GM12865 (cell line): Measurements from ENCODE around the gene ACAN.
A peak's percentile ranks its signal among the peaks of the same experiment; 100 is the strongest.

Experiments used
- DNase-seq: peaks from one replicate; pipeline ENCODE4 v3.0.0; 2010; ENCODE audit warnings: low read depth
- H3K4me3 ChIP-seq: 2 replicates; pipeline ENCODE4 v1.5.1; 2011; ENCODE audit warnings: mild to moderate bottlenecking, low read depth, low read length, control low read depth
- CTCF ChIP-seq: IDR thresholded peaks from 2 replicates; pipeline ENCODE4 v1.5.1; 2011; ENCODE audit warnings: low read length, control low read depth, low read depth, inconsistent platforms; ENCODE audit not compliant: insufficient read depth; ENCODE audit errors: missing control alignments

Gene ACAN

GRCh38 chr15:88911766-88912118, 108.5 kb downstream of the ACAN start:
- TF ChIP-seq CTCF = no peak
- DNase-seq = no peak
- no peak overlapping the region for H3K4me3 ChIP-seq

GRCh38 chr15:88912500-88912921, 109.3 kb downstream of the ACAN start:
- no peak for DNase-seq
- H3K4me3 ChIP-seq = peak overlapping the region; percentile 51
- no peak for TF ChIP-seq CTCF

- no peak for TF ChIP-seq CTCF
- peak within 1 kb of the TSS; percentile 51 for H3K4me3 ChIP-seq
- peak; percentile 57 for DNase-seq
These were observed 110.0 kb downstream of the ACAN start, which contains the start of gene MFGE8 for GRCh38 chr15:88913017-88913849. Gene MFGE8 (minus strand): TSS chr15:88913379. CDS start chr15:88913319, 60 bp downstream.

- H3K4me3 ChIP-seq = no peak overlapping the region
- no peak for DNase-seq
- TF ChIP-seq CTCF = no peak
These were observed 110.6 kb downstream of the ACAN start for GRCh38 chr15:88913850-88914169.

- H3K4me3 ChIP-seq = no peak overlapping the region
- no peak for TF ChIP-seq CTCF
- DNase-seq = no peak
These were observed 112.1 kb downstream of the ACAN start for GRCh38 chr15:88915354-88915753.

GRCh38 chr15:88917760-88918159, 114.5 kb downstream of the ACAN start:
- no peak overlapping the region for H3K4me3 ChIP-seq
- TF ChIP-seq CTCF = no peak
- no peak for DNase-seq

- peak; percentile 72 for DNase-seq
- no peak for TF ChIP-seq CTCF
These were observed 115.5 kb downstream of the ACAN start for GRCh38 chr15:88918738-88919137.

More at GRCh38 chr15:88918738-88919137, 115.5 kb downstream of the ACAN start:
- H3K4me3 ChIP-seq = no peak overlapping the region
